H9 (cell line): Measurements from ENCODE around the gene MICAL2. TPM values are rescaled to one million over a fixed set of nuclear protein-coding genes. Genes with fewer than 3 reads are reported as not detected.

ENCODE experiments used
- DNase-seq: peaks from one replicate; pipeline ENCODE4 v3.0.0-alpha.2; 2017
- H2AFZ ChIP-seq: one replicate; pipeline ENCODE4 v1.6.1; 2013; ENCODE audit warnings: mild to moderate bottlenecking, low read length, control low read depth, moderate library complexity
- H2AK5ac ChIP-seq: 2 replicates; pipeline ENCODE4 v1.6.1; 2013; ENCODE audit warnings: low read length, control low read depth, mixed read lengths; ENCODE audit not compliant: insufficient read length
- H2BK120ac ChIP-seq: one replicate; pipeline ENCODE4 v1.6.1; 2013; ENCODE audit warnings: low read depth, mild to moderate bottlenecking, low read length, control low read depth, inconsistent platforms; ENCODE audit not compliant: poor library complexity, severe bottlenecking
- H2BK12ac ChIP-seq: 2 replicates; pipeline ENCODE4 v1.6.1; 2013; ENCODE audit warnings: low read length, control low read depth, mixed read lengths, low read depth; ENCODE audit not compliant: insufficient read length
- H2BK15ac ChIP-seq: 2 replicates; pipeline ENCODE4 v1.6.1; 2013; ENCODE audit warnings: low read depth, low read length, control low read depth
- H2BK20ac ChIP-seq: one replicate; pipeline ENCODE4 v1.6.1; 2013; ENCODE audit warnings: low read depth, mild to moderate bottlenecking, low read length, control low read depth, inconsistent platforms; ENCODE audit not compliant: poor library complexity, severe bottlenecking
- H2BK5ac ChIP-seq: 2 replicates; pipeline ENCODE4 v1.6.1; 2013; ENCODE audit warnings: low read length, control low read depth, mixed read lengths; ENCODE audit not compliant: insufficient read length
- H3K14ac ChIP-seq: 2 replicates; pipeline ENCODE4 v1.6.1; 2013; ENCODE audit warnings: low read length, control low read depth; ENCODE audit not compliant: insufficient read depth
- H3K18ac ChIP-seq: 2 replicates; pipeline ENCODE4 v1.6.1; 2013; ENCODE audit warnings: low read depth, mild to moderate bottlenecking, mixed read lengths, low read length, control low read depth; ENCODE audit not compliant: insufficient read length
- H3K23ac ChIP-seq: 2 replicates; pipeline ENCODE4 v1.6.1; 2013; ENCODE audit warnings: low read length, control low read depth, mixed read lengths, low read depth; ENCODE audit not compliant: insufficient read length
- H3K23me2 ChIP-seq: 2 replicates; pipeline ENCODE4 v1.6.1; 2013; ENCODE audit warnings: low read depth, mild to moderate bottlenecking, mixed read lengths, low read length, control low read depth; ENCODE audit not compliant: insufficient read length, poor library complexity, severe bottlenecking
- H3K27ac ChIP-seq: 2 replicates; pipeline ENCODE4 v1.5.1; 2013; ENCODE audit warnings: low read length, control low read depth, mixed read lengths, low read depth; ENCODE audit not compliant: insufficient read length
- H3K27me3 ChIP-seq: 2 replicates; pipeline ENCODE4 v1.6.1; 2013; ENCODE audit warnings: low read length, control low read depth, inconsistent platforms; ENCODE audit not compliant: insufficient read depth
- H3K4ac ChIP-seq: 2 replicates; pipeline ENCODE4 v1.6.1; 2013; ENCODE audit warnings: low read depth, mild to moderate bottlenecking, control low read depth, inconsistent platforms, low read length, moderate library complexity
- H3K4me1 ChIP-seq: 2 replicates; pipeline ENCODE4 v1.6.1; 2013; ENCODE audit warnings: low read length, control low read depth, inconsistent platforms; ENCODE audit not compliant: insufficient read depth
- H3K4me2 ChIP-seq: 2 replicates; pipeline ENCODE4 v1.6.1; 2013; ENCODE audit warnings: low read length, control low read depth, mixed read lengths; ENCODE audit not compliant: insufficient read length, insufficient read depth
- H3K56ac ChIP-seq: 2 replicates; pipeline ENCODE4 v1.6.1; 2013; ENCODE audit warnings: low read depth, mild to moderate bottlenecking, mixed read lengths, low read length, control low read depth; ENCODE audit not compliant: insufficient read length
- H3K79me1 ChIP-seq: 2 replicates; pipeline ENCODE4 v1.6.1; 2013; ENCODE audit warnings: low read depth, mild to moderate bottlenecking, moderate library complexity, low read length, control low read depth, inconsistent platforms; ENCODE audit not compliant: insufficient read depth, poor library complexity, severe bottlenecking
- H3K79me2 ChIP-seq: 2 replicates; pipeline ENCODE4 v1.6.1; 2013; ENCODE audit warnings: low read length, control low read depth, inconsistent platforms; ENCODE audit not compliant: insufficient read depth
- H3K9ac ChIP-seq: 2 replicates; pipeline ENCODE4 v1.6.1; 2013; ENCODE audit warnings: low read length, control low read depth, mixed read lengths; ENCODE audit not compliant: insufficient read length; ENCODE audit errors: extremely low read depth
- H3K9me3 ChIP-seq: one replicate; pipeline ENCODE4 v1.6.1; 2013; ENCODE audit warnings: low read depth, low read length, inconsistent platforms; ENCODE audit not compliant: control insufficient read depth
- H3T11ph ChIP-seq: one replicate; pipeline ENCODE4 v1.6.1; 2013; ENCODE audit warnings: mild to moderate bottlenecking, low read length, control low read depth, inconsistent platforms
- H4K20me1 ChIP-seq: one replicate; pipeline ENCODE4 v1.6.1; 2013; ENCODE audit not compliant: control insufficient read depth, insufficient read length, insufficient read depth
- H4K5ac ChIP-seq: 2 replicates; pipeline ENCODE4 v1.6.1; 2013; ENCODE audit warnings: low read depth, mild to moderate bottlenecking, mixed read lengths, low read length, control low read depth; ENCODE audit not compliant: insufficient read length
- H4K8ac ChIP-seq: replicated peaks from 2 replicates; pipeline ENCODE4 v1.6.1; 2013; ENCODE audit warnings: low read length, control low read depth, mixed read lengths, low read depth; ENCODE audit not compliant: insufficient read length
- H4K91ac ChIP-seq: 2 replicates; pipeline ENCODE4 v1.6.1; 2013; ENCODE audit warnings: low read depth, mild to moderate bottlenecking, moderate library complexity, mixed read lengths, low read length, control low read depth; ENCODE audit not compliant: insufficient read length
- H3K27ac Mint-ChIP-seq, 3 experiments: 2 replicates in 2 of 3; 3 replicates in 1 of 3; pipeline ENCODE4 v1.8.0; 2020 to 2021; ENCODE audit warnings: mixed read lengths in 3 of 3, mild to moderate bottlenecking in 1 of 3, moderate library complexity in 1 of 3
- H3K27me3 Mint-ChIP-seq: 2 replicates; pipeline ENCODE4 v1.8.0; 2021; ENCODE audit warnings: low read depth, mild to moderate bottlenecking, moderate library complexity, mixed read lengths
- H3K36me3 Mint-ChIP-seq, 3 experiments: 2 replicates in 2 of 3; 3 replicates in 1 of 3; pipeline ENCODE4 v1.8.0; 2020 to 2021; ENCODE audit warnings: low read depth in 3 of 3, mixed read lengths in 3 of 3; ENCODE audit not compliant: insufficient read depth in 1 of 3
- H3K4me1 Mint-ChIP-seq, 2 experiments: 2 replicates each; pipeline ENCODE4 v1.8.0; 2020; ENCODE audit warnings: mixed read lengths in 2 of 2
- H3K4me3 Mint-ChIP-seq, 2 experiments: 2 replicates in 1 of 2; 3 replicates in 1 of 2; pipeline ENCODE4 v1.8.0; 2020 to 2021; ENCODE audit warnings: mild to moderate bottlenecking in 2 of 2, mixed read lengths in 2 of 2, moderate library complexity in 1 of 2
- H3K9me3 Mint-ChIP-seq, 2 experiments: 2 replicates in 1 of 2; 3 replicates in 1 of 2; pipeline ENCODE4 v1.8.0; 2020; ENCODE audit warnings: mild to moderate bottlenecking in 2 of 2, mixed read lengths in 2 of 2, moderate library complexity in 1 of 2
- CTCF ChIP-seq: fragments of 200-600 bp; sonication (generic); conservative IDR thresholded peaks from 3 replicates; pipeline ENCODE4 v1.8.0; 2021; ENCODE audit warnings: antibody characterized with exemption, mild to moderate bottlenecking
- WGBS: extraction: QIAGEN DNeasy Blood & Tissue Kit; methylation state at CpG from one replicate; pipeline ENCODE4 v1.1.7; 2013; ENCODE audit warnings: missing lambda C conversion rate, low lambda C conversion rate, mixed read lengths; ENCODE audit not compliant: insufficient read length; ENCODE audit errors: extremely low coverage; 5-methylcytosine and 5-hydroxymethylcytosine counted together
- total RNA-seq: library from RNA; stranded (reverse); gene quantifications from 2 replicates; pipeline ENCODE4 v1.2.1, GENCODE V29; 2021

MICAL2 gene
- total RNA-seq, 1 experiment from 2014 or later: 4.7 TPM

- no peak for DNase-seq
- no peak overlapping the region for H4K91ac ChIP-seq
- no peak overlapping the region for H3K14ac ChIP-seq
- H3K4ac ChIP-seq: no peak overlapping the region
- H3K9ac ChIP-seq: no peak overlapping the region
- no peak overlapping the region for H2AK5ac ChIP-seq
- no peak overlapping the region for H4K8ac ChIP-seq
- H3K27ac ChIP-seq: no peak overlapping the region
- Mint-ChIP-seq H3K4me1 (peaks cover 15 to 17% of the 10 kb centered on the region in 2 experiments), H3K9me3 (no peaks in the 10 kb centered on the region), H3K36me3 (no peaks in the 10 kb centered on the region), H3K4me3 (no peak overlapping the region), H3K27me3 (peaks cover 2% of the 10 kb centered on the region), H3K27ac (no peak overlapping the region)
- H3K56ac ChIP-seq: no peak overlapping the region
- no peak overlapping the region for H2BK120ac ChIP-seq
- no peak overlapping the region for H3K23ac ChIP-seq
- no peak for TF ChIP-seq CTCF
- no peak overlapping the region for H2BK5ac ChIP-seq
- no peak overlapping the region for H3T11ph ChIP-seq
- no peaks in the 10 kb centered on the region for H4K20me1 ChIP-seq
- no peak overlapping the region for H3K4me2 ChIP-seq
- no peak overlapping the region for H2BK15ac ChIP-seq
- H3K27me3 ChIP-seq: no peaks in the 10 kb centered on the region
- H2BK20ac ChIP-seq: no peak overlapping the region
- no peaks in the 10 kb centered on the region for H3K79me1 ChIP-seq
- no peaks in the 10 kb centered on the region for H3K23me2 ChIP-seq
- no peak overlapping the region for H3K18ac ChIP-seq
- H4K5ac ChIP-seq: no peak overlapping the region
- H3K4me1 ChIP-seq: no peaks in the 10 kb centered on the region
- no peak overlapping the region for H2BK12ac ChIP-seq
- H2AFZ ChIP-seq: no peak overlapping the region
- no CpG with 5 or more reads among the region's 12 CpGs for WGBS
- no peaks in the 10 kb centered on the region for H3K79me2 ChIP-seq
- H3K9me3 ChIP-seq: no peaks in the 10 kb centered on the region
Measured at GRCh38 chr11:12183827-12184620, 73.6 kb downstream of the MICAL2 start.
